Activated B cell treated with CpG ODN at 0.5 μM for 24 hours (primary cell): ENCODE results near the gene TMEM119. TPM values are rescaled to one million over a fixed set of nuclear protein-coding genes. Genes with fewer than 3 reads are reported as not detected.
A peak's percentile ranks its signal among the peaks of the same experiment; 100 is the strongest.

Experiments used
- ATAC-seq: fragments of 200-7000 bp; cut with Tn5 transposase; one replicate; pipeline ENCODE4 v1.10.0; 2021; ENCODE audit warnings: low read depth, mild to moderate bottlenecking, moderate library complexity
- CTCF ChIA-PET: fragments of 350-600 bp; sonication (Branson Sonifier 250); formaldehyde crosslinking; loops from one replicate; lab custom pipeline; 2021; ENCODE audit warnings: antibody characterized with exemption; lab: Charles Lee
- POLR2A ChIA-PET: fragments of 350-600 bp; sonication (Branson Sonifier 250); formaldehyde crosslinking; loops from one replicate; lab custom pipeline; 2021; ENCODE audit warnings: antibody characterized with exemption; lab: Charles Lee
- DNase-seq: peaks from one replicate; pipeline ENCODE4 v3.0.0; 2022
- H3K27ac Mint-ChIP-seq: one replicate; pipeline ENCODE4 v1.8.0; 2020; ENCODE audit warnings: mixed read lengths
- H3K27me3 Mint-ChIP-seq: one replicate; pipeline ENCODE4 v1.8.0; 2021; ENCODE audit warnings: mixed read lengths
- H3K36me3 Mint-ChIP-seq: one replicate; pipeline ENCODE4 v1.8.0; 2021; ENCODE audit warnings: low read depth, mixed read lengths
- H3K4me1 Mint-ChIP-seq: one replicate; pipeline ENCODE4 v1.8.0; 2021; ENCODE audit warnings: mixed read lengths
- H3K4me3 Mint-ChIP-seq: one replicate; pipeline ENCODE4 v1.8.0; 2020; ENCODE audit warnings: mild to moderate bottlenecking, mixed read lengths
- H3K9me3 Mint-ChIP-seq: one replicate; pipeline ENCODE4 v1.8.0; 2020; ENCODE audit warnings: mixed read lengths
- intact Hi-C: fragments of 100-400 bp; cut with micrococcal nuclease; formaldehyde crosslinking; loops from one replicate; pipeline ENCODE4 v1.15.1; 2024
- total RNA-seq: library from RNA; stranded (reverse); gene quantifications from 2 replicates; pipeline ENCODE4 v1.2.3, GENCODE V29; 2022
- TF ChIP-seq, protein P1 (sequence below): fragments of 200-600 bp; IDR thresholded peaks from one replicate; pipeline ENCODE4 v1.8.0; 2022; ENCODE audit warnings: antibody characterized with exemption, mild to moderate bottlenecking

TMEM119 gene
- total RNA-seq, 1 donor from 2014 or later, result not detected

DNA sequence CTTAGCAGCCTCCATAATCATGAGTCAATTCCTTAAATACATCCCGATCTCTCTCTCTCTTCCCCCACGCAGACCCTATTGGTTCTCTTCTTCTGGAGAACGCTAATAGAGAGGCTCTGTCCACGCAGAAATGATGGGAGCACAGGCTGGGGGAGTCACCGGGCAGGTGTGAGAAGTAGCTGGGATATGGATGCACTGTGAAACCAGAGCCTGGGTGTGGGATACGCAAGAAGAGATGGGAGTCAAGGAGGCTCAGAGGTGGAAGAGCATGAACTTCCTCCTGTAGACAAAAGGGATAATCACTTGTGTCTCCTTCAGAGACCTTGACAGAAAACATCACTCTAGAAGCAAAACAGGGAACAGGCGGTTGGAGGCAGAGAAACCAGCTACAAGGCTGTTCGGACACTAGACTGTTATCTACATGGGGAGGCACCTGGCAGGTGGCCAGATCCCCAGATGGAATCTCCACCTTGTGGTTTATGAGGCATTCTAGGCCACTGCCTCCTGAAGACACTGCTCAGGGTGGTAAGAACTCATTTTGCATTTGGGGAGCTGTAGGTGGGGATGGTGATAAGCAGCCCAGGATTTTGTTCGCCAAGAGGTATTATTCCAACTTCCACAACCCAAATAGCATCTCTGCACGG is 43.0 kb upstream of the TMEM119 start:
- peak overlapping the region; percentile 83 for H3K27ac Mint-ChIP-seq

DNA sequence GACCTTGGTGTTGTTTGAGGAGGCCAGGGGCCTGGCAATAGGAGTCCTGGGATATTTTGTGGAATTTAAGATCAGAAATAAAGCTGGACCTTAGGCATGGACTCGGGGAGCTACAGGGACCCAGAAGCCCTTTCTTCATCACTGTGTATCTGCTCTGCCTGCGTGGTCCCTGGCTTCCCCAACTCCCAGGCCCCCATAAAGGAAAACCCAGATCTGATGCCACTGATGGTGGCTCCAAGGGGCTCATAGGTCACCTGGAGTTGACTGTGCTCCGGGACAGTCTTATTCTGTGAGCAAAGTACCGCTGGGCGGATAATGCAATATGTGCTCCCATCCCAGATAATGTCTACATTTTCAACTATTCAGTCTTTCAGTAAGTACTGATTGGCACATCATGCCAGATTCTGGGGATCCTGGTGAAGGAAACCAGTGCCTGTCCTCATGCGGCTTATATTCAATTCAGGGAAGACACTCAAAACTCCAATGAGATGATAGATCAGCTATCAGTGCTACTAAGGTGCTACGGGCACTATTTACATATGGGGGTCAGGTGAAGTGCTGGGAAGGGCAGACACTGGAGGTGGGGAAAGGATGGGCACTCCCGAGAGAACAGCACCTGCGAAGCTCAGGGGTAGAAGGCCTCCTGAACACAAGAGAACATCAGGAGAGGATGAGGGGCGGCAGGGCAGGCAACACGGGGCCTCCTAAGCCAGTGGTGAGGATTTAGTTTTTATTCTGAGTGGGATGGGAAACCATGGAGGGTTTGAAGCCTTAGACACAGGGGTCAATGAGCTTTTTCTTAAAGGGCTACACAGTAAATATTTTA is 41.3 kb upstream of the TMEM119 start:
- H3K4me3 Mint-ChIP-seq, result peak overlapping the region; percentile 4
- H3K36me3 Mint-ChIP-seq, result peaks cover 19% of the 10 kb centered on the region
- TF ChIP-seq, protein P1, sequence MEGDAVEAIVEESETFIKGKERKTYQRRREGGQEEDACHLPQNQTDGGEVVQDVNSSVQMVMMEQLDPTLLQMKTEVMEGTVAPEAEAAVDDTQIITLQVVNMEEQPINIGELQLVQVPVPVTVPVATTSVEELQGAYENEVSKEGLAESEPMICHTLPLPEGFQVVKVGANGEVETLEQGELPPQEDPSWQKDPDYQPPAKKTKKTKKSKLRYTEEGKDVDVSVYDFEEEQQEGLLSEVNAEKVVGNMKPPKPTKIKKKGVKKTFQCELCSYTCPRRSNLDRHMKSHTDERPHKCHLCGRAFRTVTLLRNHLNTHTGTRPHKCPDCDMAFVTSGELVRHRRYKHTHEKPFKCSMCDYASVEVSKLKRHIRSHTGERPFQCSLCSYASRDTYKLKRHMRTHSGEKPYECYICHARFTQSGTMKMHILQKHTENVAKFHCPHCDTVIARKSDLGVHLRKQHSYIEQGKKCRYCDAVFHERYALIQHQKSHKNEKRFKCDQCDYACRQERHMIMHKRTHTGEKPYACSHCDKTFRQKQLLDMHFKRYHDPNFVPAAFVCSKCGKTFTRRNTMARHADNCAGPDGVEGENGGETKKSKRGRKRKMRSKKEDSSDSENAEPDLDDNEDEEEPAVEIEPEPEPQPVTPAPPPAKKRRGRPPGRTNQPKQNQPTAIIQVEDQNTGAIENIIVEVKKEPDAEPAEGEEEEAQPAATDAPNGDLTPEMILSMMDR, result no peak
- H3K27me3 Mint-ChIP-seq, result no peaks in the 10 kb centered on the region
- ATAC-seq (no peak), DNase-seq (no peak)
- CTCF ChIA-PET, result interaction anchor here (1.0 to 11.9 kb wide), 5 partner anchors 8 to 76 kb away, joined by 3 to 137 read pairs (median 5); partner anchors contain the start of gene ISCU
- H3K4me1 Mint-ChIP-seq, result peaks cover 95% of the 10 kb centered on the region
- H3K27ac Mint-ChIP-seq, result peak overlapping the region; percentile 87
- POLR2A ChIA-PET, result interaction anchor here (0.8 to 14.3 kb wide), 10 partner anchors 9 to 91 kb away, joined by 3 to 135 read pairs (median 12); partner anchors contain the start of genes ISCU and SART3
- H3K9me3 Mint-ChIP-seq, result no peaks in the 10 kb centered on the region
- intact Hi-C loops, result loop anchor here (5.0 kb wide), 1 partner anchor 122 kb away; the partner anchor contains the start of gene FICD

More for the DNA sequence above, 43.0 kb upstream of the TMEM119 start:
- intact Hi-C loops, result no loop called here
- peaks cover 93% of the 10 kb centered on the region for H3K4me1 Mint-ChIP-seq
- TF ChIP-seq, protein P1, result no peak
- ChIA-PET CTCF (interaction anchor here (0.9 to 11.9 kb wide), 5 partner anchors 8 to 24 kb away, joined by 3 to 137 read pairs (median 8); no protein-coding TSS in a partner anchor), POLR2A (interaction anchor here (0.6 to 14.3 kb wide), 9 partner anchors 8 to 89 kb away, joined by 3 to 118 read pairs (median 8); partner anchors contain the start of genes ISCU, SART3 and SELPLG)
- no peak for DNase-seq
- peak overlapping the region; percentile 30 for H3K4me3 Mint-ChIP-seq
- ATAC-seq, result no peak
- no peaks in the 10 kb centered on the region for H3K27me3 Mint-ChIP-seq
- peaks cover 34% of the 10 kb centered on the region for H3K36me3 Mint-ChIP-seq
- H3K9me3 Mint-ChIP-seq, result no peaks in the 10 kb centered on the region

DNA sequence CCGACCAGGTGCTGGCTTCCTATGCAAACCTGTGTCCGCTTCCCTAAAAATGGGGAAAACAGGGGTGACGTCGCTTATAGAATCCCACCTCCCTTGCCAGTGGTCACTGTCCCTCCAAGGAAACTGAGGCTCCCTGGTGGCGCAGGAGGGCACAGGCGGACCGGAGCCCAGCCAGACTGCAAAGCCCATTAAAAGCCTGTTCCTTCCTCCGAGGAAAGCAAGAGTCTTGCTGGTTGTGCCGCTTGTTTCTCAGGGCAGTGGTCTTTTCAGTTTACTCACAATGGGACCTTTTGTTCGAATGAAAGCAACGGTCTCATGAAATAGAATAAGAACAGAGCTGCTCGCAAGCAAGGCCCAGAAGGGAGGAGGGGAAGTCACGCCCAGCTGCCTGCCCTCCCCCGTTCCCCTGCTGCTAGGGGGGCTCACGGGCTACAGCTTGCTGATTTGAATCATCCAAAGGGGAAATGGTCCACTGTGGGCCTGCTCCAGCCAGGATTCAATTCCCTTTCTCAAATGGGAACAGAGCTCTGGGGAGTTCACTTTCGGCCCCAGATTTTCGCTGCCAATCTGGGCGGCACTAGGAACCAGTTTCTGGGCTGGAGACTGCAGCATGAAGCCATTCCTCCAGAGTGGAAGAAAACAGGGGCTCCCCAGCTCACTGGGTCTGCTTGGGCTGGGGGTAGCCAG is 40.4 kb upstream of the TMEM119 start:
- CTCF ChIA-PET, result interaction anchor here (1.0 to 11.9 kb wide), 8 partner anchors 9 to 165 kb away, joined by 3 to 137 read pairs (median 4); partner anchors contain the start of gene ISCU
- intact Hi-C loops, result loop anchor here (5.0 kb wide), 1 partner anchor 121 kb away; the partner anchor contains the start of gene FICD
- Mint-ChIP-seq H3K4me3 (peak overlapping the region; percentile 79), H3K36me3 (peaks cover 13% of the 10 kb centered on the region), H3K4me1 (peaks cover 96% of the 10 kb centered on the region), H3K27me3 (no peaks in the 10 kb centered on the region), H3K27ac (peak overlapping the region; percentile 87), H3K9me3 (no peaks in the 10 kb centered on the region)
- POLR2A ChIA-PET, result interaction anchor here (0.8 to 14.3 kb wide), 10 partner anchors 11 to 220 kb away, joined by 3 to 135 read pairs (median 12); partner anchors contain the start of genes ISCU and SART3
- ATAC-seq, result no peak
- TF ChIP-seq, protein P1, result no peak
- no peak for DNase-seq

DNA sequence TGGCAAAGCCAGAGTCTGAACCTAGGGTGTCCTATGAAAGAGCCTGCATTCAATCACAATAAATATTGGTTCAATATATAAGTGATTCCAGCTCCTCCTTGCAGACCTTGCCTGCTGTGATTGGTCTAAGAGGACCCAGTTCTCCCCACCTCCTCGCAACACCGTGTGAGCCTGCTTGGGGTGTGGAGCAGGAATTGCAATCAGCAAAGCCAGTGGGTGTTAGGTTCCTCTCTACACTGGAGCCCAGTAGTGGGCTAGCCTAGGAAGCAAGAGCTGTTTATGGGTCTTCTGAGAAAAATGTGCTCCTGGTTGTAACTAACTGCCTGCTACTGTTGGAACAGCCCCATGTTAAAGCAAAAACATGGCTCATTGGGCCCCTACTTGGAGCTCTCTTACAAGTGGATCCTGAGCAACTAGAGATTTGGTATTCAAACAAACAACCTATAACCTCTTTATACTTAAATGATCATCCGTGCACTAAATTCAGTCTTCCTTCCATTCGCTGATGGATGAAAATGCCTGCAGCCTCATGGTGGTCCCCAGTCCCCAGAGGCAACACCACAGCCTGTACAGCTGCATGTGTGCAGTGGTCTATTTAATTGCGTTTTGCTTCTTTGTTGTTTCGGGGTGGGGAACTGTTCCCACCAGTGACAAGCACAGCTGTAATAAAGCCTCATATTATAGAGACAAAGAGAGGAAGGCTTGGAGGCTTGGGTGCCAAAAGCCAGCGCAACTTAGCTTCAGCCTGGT is 39.5 kb upstream of the TMEM119 start:
- ChIA-PET CTCF (interaction anchor here (0.9 to 11.9 kb wide), 6 partner anchors 9 to 166 kb away, joined by 3 to 137 read pairs (median 7); no protein-coding TSS in a partner anchor), POLR2A (interaction anchor here (0.5 to 14.3 kb wide), 13 partner anchors 10 to 221 kb away, joined by 3 to 135 read pairs (median 7); partner anchors contain the start of genes ISCU and SART3)
- peaks cover 13% of the 10 kb centered on the region for H3K36me3 Mint-ChIP-seq
- TF ChIP-seq, protein P1, result no peak
- DNase-seq (no peak), ATAC-seq (no peak)
- intact Hi-C loops, result loop anchor here (5.0 kb wide), 1 partner anchor 120 kb away; the partner anchor contains the start of gene FICD
- H3K4me3 Mint-ChIP-seq, result peak overlapping the region; percentile 79
- H3K27ac Mint-ChIP-seq, result peak overlapping the region; percentile 87
- H3K4me1 Mint-ChIP-seq, result peaks cover 98% of the 10 kb centered on the region
- H3K27me3 Mint-ChIP-seq, result no peaks in the 10 kb centered on the region
- H3K9me3 Mint-ChIP-seq, result no peaks in the 10 kb centered on the region
